Inflammatory macrophage (primary cell): ENCODE data around the gene GNG3.
"Not testable (repeated sequence)": the region's sequence is repeated elsewhere in the genome, so short reads cannot be mapped to it uniquely, and the experiment has no call there.

ENCODE experiments used
- DNase-seq, 2 donors: peaks; one replicate each; pipeline ENCODE4 v3.0.0-alpha.2; 2020 to 2022

Gene GNG3

GRCh38 chr11:62688491-62688890 lies 19.0 kb upstream of the GNG3 start:
- no peak for DNase-seq

DNA sequence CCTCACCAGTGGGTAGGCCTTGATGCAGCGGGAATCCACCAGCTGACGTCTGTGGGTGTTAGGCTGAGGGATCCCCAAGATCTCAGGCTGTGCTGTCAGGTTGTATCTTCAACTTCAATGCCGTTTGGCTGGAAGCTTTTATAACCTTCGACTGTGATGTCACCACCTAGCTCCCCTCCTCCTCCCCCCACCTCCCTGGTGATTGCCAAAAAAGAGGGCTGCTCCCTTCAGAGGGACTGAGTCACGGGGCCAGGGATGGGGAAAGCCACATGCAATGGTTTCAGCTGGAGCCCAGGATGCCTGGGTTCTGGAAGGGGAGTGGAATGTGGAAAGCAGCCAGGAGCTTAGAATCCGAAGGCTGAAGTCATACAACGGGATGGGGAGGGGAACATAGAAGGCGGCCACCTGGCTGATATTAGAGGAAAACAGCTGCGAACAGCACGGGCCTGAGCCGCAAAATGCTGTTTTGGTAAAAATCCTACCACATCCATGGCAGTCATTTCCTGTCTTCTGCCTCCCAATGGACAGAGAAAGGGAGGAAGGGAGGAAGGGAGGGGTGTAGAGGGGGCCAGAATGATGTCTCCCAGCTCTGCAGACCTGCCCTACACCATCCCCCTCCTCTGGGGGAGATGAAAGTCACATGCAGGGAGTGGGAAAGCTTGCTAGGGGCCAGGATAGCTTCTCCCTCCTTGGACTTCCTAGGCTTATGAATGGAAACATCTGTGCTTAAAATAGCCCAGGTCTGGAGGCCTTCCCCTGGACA lies 17.9 kb upstream of the GNG3 start, which contains the start of gene LRRN4CL:
Gene LRRN4CL (minus strand): TSS at position 110 of the 763 bp plus-strand sequence. CDS start 1,022 bp downstream, outside the sequence.
- DNase-seq = no peak

GRCh38 chr11:62693624-62694023 lies 13.9 kb upstream of the GNG3 start:
- not testable (repeated sequence) for DNase-seq

DNA sequence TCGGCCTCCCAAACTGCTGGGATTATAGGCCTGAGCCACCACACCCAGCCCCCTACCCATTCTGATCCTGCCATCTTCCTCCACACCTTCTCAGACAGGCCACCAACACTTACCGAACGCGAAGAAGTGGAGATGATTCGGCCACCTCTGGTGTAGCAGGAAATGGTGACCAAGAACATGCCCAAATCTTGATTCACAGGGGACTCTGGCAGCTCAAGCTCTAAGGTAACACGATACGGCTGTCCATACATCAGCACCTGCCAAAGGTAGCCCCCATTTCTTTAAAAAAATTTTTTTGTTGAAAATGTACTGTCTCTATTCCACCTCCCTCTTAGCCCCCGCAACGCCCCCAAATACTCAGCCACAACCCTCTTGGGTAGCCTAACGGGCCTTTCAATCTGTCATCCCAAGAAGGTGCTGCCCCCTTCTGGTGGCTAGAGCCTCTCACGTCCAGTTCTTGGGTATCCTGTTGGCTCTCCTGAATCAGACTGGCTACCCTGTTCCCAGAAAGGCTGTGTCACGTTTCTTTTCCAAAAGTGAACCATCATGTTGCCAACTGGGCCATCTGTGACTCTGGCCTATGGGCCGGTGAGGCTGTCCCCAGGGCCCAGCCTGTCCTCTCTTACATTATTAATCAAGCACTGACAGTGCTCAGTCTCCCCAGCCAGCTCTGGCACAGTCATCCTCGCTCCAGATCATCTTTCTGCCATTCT lies 12.9 kb upstream of the GNG3 start:
- DNase-seq = peak; percentile 77 to 78

GRCh38 chr11:62702246-62702645 lies 5.2 kb upstream of the GNG3 start:
- DNase-seq = peak; percentile 80 to 91

DNA sequence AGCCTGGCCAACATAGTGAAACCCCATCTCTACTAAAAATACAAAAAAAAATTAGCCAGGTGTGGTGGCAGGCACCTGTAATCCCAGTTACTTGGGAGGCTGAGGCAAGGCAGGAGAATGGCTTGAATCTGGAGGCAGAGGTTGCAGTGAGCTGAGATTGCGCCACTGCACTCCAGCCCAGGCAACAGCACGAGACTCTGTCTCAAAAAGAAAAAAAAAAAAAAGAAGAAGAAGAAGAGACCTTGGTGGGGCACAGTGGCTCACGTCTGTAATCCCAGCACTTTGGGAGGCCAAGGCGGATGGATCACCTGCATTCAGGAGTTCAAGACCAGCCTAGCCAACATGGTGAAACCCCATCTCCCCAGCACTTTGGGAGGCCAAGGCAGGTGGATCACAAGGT lies 3.6 kb upstream of the GNG3 start:
- peak; percentile 44 to 59 for DNase-seq

- peak in 1 of 2 donors; percentile 22 for DNase-seq
Observed at GRCh38 chr11:62705413-62705812, 2.1 kb upstream of the GNG3 start.

DNA sequence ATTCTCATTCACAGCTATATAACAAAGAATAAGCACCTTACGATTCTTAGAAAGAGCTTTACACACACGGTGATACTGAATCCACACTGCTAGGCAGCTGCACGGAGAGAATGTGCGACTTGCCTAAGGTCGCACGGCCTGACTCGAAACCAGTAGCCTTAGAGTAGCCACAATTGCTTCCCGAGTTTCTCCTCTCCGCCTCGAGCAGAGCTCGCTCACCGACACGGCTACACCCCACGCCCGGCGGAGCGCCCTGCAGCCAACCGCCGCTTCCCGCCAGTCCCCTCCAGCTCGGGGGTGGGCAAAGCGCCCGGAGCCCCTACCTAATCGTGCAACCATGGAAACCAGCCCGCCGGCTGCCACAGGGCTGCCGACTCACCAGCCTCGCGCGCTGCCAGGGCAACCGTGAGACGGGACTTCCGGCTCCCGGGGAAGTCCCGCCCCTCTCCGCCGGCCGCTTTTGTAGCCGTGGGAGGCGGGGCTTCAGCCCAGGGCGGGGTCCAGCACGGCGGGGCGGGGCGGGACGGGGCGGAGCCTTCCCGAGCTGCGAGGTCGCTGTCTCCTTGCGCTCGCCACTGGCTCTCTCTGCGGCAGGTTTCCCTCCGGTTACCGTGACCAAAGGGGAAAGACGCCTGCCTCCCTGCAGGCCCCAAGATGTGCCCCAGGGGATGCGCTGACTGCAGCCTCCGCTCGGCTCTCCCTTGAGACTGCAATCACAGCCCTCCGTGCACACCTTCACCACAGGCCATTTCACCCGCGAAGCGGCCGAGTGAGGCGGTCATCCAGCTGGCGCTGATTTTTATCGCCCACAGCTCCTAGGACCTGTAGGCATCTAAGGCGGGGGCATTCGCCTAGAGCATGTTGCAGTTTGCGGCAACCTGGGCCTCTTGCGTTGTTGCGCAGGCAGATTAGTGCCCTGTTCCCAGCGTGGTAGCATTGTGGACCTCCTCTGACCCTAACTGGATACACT lies 1.3 kb upstream of the GNG3 start:
- peak; percentile 94 to 96 for DNase-seq

DNA sequence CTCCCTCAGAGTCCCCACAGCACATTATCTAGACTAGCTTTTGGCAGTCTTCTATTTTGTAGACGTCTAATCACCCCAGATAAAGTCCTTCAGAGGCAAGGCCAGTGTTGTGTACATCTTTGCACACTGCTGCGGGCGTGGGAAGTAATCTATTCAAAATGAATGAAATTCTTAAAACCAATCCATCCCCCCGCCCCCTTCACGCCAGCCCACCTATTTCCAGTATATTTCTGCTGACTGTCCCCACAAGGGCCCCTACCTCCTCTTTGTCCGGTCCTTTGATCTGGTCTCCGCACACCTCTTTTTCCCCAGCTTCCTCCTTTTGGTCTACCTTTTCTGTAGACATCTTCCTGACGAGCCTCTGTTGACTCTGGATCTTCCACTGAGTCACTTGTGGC lies 627 bp upstream of the GNG3 start:
- no peak for DNase-seq

DNA sequence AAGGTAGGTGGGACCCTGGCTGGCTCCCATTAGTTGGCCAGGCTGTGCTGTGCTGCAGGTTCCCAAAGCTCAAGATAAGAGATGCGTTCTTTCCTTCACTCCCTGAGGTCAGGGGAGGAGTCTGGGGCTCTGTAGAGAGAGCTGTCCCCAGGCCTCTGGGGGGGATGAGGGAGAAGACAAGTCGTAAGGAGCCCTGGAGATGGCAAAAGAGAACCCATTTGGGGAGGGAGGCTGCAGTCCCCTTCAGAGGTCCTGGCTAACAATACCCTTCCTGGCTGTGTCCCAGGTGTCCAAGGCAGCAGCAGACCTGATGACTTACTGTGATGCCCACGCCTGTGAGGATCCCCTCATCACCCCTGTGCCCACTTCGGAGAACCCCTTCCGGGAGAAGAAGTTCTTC lies 916 bp downstream of the GNG3 start:
- DNase-seq = no peak

DNA sequence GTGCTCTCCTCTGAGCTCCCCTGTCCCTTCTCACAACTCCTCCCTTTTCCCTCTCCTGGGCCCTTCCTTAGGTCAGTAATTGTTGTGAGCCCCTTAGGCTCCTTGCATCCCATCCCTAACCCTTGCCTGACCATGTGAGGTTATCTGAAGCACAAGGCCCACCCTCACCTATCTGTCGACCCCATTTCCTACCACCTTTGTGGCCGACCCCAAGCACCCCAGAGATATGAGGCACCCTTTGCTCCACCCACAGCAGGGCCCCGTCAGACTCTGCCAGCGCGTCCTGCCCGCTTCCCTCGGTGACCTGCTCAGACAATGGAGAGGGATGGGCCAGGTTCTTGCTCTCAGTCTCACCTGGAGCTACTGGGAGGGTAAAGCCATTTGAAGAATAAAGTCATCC lies 1.3 kb downstream of the GNG3 start:
- DNase-seq = no peak

GRCh38 chr11:62709247-62710000 lies 1.9 kb downstream of the GNG3 start:
- DNase-seq = peak; percentile 99

DNA sequence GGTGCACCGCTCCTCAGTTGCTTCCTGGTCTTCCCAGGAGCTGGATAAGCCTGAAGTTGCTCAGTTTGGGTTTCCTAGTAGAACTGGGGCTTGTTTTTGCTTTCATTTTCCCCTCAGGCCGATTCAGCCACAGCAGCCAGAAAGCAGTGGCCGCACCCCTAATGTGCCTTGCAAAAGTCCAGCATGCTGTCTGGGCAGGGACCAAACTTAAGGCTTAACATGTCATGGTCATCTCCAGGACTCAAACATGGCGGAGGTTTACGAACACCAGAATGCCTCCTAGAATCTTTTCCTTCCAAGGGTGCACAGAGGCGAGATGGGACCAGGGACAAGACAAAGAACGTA lies 2.5 kb downstream of the GNG3 start:
- peak; percentile 24 to 44 for DNase-seq

GRCh38 chr11:62712276-62712812 lies 4.9 kb downstream of the GNG3 start:
- no peak for DNase-seq

DNA sequence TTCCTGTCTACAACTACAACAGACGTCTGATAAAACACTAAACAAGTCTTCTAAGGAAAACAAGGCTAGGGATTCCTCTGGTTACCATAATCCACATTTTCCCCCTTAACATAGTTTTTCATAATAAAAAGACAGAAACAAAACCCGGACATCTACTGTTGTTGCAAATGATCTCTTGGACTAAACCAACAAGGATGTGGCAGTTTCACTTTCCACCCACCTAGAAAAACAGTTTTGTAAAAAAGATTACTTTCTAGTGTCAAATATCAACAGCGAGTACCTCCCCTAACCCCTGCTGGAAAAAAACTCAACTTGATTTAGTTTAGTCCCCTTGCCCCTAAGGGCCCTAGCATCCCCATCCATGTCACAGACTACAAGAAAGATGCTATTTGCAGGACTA lies 5.4 kb downstream of the GNG3 start:
- DNase-seq = no peak

- no peak for DNase-seq
Observed at GRCh38 chr11:62713343-62713742, 5.9 kb downstream of the GNG3 start.

- DNase-seq = no peak
Observed at GRCh38 chr11:62715150-62716130, 8.0 kb downstream of the GNG3 start.

- DNase-seq = no peak
Observed at GRCh38 chr11:62716206-62716605, 8.7 kb downstream of the GNG3 start.

- DNase-seq = no peak
Observed at GRCh38 chr11:62716816-62717215, 9.3 kb downstream of the GNG3 start.

- DNase-seq = no peak
Observed at GRCh38 chr11:62719302-62719978, 12.0 kb downstream of the GNG3 start.
